IPS DF 4.7 (cell line): ENCODE data around the gene MRGPRX3.

ENCODE experiments used
- DNase-seq: peaks from one replicate; pipeline ENCODE4 v3.0.0-alpha.2; 2013; ENCODE audit warnings: low spot score; ENCODE audit errors: extremely low read depth

Gene MRGPRX3

DNA sequence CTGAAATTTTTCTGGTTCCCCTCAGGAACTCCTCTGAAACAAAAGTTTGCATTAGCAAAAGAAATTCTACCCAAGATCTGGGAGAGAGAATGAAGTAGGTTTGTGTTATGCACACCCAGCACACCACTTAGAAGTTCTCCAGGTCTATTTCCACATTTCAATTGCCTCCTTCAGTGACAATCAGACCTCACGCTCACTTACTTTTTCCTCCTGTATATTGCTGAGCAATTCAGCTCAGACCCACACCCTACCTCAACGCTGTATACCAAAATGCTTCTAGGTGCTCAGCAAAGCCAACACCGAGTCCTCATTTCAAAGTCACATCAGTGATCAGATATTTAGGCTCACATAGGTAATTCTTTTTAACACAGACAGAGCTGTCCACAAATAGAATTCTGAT is 19.2 kb downstream of the MRGPRX3 start:
- DNase-seq: no peak

DNA sequence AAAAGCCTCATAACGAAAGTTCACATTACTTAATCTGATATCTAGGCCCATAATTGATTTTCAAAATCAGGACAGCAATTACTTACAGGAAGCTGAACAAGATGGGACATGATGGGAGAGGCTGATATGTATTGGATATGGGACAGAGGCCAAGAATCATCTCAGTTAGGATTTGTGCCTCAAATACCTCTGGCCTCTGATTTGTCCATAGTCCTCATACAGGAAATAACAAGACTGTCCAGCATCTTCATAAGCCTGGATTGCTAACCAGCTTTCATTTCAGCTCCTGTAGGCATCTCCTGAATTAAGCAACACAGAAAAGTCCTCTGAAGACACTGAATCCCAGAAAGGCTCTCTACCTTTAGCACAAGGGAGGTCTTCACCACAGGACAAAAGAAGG is 36.0 kb downstream of the MRGPRX3 start:
- no peak for DNase-seq

DNA sequence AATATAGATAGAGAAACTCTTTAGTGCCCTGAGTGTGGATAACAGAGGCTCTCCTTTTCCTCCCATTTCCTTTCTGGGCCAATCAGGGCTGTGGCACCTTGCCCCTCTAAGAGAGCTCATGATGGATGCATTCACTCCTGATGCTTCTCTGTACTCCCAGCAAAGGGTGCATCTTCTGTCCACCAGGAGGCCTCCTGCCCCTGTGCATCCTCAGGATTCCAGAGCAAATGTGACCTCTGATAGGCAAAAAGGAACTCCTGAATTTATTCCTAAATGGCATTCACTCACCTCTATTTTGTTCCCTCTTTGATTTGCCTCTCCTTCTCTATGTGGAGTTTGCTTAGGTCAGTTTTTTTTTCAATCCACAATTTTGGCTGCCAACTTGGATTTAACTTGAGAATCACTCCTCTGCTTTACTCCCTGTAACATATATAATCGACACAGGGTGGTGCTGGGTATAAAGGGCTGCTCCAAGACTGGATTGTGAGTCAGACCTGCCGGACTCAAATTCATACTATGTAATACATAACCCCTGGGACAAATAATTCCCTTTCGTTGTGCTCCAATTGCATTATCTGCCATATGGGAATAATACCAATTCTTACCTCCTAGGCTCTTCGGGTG is 39.1 kb downstream of the MRGPRX3 start:
- peak; percentile 44 for DNase-seq

DNA sequence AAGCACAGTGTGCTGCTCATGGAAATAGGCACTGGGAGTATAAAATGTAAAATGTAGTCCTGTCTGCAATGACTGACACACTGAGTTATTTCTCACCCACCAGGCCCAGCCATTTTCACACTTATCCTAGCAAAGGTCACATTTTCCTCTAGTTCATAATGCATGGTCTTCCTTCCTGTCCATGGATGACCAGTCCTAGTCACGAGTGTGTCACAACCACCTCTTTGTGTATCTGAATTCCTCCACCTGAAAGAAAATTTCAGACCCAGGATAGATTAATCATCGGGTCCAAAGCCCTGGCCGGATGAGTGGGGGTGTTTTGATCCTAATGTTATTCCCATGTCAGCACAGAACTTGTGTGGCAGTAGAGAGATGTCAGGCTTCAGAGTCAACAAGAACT is 40.3 kb downstream of the MRGPRX3 start, which contains the start of gene MRGPRX4:
TSS of gene MRGPRX4 (plus strand) at position 172 of the 400 bp plus-strand sequence. CDS start 420 bp downstream, outside the sequence.
- no peak for DNase-seq

DNA sequence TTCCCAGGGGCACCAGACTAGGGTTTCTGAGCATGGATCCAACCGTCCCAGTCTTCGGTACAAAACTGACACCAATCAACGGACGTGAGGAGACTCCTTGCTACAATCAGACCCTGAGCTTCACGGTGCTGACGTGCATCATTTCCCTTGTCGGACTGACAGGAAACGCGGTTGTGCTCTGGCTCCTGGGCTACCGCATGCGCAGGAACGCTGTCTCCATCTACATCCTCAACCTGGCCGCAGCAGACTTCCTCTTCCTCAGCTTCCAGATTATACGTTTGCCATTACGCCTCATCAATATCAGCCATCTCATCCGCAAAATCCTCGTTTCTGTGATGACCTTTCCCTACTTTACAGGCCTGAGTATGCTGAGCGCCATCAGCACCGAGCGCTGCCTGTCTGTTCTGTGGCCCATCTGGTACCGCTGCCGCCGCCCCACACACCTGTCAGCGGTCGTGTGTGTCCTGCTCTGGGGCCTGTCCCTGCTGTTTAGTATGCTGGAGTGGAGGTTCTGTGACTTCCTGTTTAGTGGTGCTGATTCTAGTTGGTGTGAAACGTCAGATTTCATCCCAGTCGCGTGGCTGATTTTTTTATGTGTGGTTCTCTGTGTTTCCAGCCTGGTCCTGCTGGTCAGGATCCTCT is 41.0 kb downstream of the MRGPRX3 start:
- no peak for DNase-seq
